NCI-H1436 treated with DMSO at 0.1 percent for 48 hours (cell line): ENCODE results near the gene CCSAP.
"Not testable (repeated sequence)": the region's sequence is repeated elsewhere in the genome, so short reads cannot be mapped to it uniquely, and the experiment has no call there.

Experiments used
- DNase-seq: peaks from one replicate; lab custom pipeline; 2025; lab: John Stamatoyannopoulos, UW

The CCSAP gene

DNA sequence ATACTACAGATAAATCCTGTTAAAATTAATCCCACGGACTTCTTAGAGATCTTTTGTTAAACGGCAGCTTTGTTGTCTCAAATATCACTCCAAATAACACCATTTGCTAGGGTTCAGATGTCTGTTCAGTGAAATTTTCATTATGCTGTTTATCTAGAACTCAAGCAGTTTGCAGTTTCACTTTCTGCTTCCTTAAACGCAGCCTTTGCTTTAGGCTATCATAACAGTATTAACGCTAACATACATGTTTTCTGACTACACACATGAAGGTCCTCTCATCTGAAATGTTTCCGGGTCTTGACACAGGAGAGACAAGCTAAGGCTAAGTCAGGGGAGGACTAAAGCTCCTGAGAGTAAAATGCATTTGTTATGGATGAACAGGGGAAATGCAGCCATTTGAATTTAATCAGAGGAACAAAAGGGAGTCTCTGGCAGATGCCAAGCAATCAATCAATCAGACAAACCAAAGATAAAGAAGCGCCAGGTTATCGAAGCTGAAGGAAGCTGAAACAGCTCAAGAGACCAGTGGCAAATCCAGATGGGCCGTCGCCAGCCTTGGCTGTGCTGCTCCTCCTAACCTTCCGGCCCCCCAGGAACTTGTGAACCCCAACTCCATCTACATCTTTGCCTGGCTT, 16.9 kb downstream of the CCSAP start:
- DNase-seq, result no peak

DNA sequence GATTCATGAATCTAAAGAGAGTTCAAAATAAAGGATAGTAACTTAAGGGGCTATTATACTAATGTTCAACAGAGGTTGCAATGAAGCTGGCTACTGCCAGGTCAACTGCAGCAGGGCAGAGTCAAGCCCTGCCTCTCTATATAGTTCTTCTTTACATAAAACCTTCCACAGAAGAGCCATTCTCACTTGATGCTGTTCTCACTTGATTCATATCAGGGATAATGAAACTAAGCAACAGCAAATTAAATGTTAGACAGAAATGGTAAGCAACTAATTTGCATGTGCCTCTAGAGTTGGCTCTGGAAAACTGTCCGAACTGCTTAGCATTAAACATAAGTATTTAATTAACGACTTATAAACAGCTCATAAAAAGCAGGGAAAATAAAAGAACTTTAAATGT, 17.4 kb downstream of the CCSAP start:
- DNase-seq, result no peak

DNA sequence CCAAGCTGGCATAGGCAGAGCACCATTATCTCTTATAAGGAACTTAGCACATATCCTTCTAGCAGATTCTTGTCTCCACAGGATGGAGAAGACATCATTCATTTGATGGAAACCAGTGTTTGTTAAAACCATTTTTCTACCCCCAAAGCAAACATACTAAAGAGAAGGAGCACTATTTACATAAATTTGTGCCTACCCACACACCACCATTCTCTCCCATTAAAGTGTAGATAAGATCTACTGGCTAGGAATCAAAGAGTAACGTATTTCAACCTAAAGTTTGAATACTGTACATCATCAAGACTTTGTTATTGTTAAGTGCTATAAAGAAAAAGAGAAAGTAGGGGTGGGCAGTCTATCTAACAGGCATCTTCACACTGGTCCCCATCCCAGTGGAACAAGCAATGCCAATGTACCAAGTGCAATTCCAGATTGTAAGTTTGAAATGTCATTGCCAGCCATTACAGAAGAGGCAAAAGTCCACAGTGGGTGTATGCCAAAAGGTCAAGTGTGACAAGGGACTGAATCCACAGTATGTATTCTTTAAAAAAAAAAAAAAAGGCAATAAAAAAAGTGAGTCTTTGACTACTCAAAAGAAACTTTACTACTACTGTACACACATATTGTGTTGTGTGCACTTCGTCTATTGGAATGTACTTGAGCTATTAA, 18.8 kb downstream of the CCSAP start:
- no peak for DNase-seq

DNA sequence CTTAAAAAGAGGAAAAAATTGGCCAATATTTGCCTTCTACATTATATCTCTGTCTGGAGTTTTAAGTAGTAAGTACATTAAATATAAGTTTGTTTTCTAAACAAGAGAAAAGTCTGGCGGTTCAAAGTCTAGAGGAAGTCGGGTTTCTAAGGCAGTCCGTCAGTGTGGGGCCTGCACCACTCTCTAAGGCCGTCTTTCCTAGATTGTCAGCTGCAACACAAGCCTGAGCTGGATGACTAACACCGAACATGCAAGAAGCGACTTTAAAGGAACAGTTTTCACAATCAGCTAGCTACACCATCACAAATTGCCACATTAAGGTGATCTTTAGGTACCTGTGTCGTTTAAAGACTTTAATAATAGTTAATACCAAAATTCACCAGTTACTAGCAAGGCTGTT, 19.6 kb downstream of the CCSAP start:
- no peak for DNase-seq

DNA sequence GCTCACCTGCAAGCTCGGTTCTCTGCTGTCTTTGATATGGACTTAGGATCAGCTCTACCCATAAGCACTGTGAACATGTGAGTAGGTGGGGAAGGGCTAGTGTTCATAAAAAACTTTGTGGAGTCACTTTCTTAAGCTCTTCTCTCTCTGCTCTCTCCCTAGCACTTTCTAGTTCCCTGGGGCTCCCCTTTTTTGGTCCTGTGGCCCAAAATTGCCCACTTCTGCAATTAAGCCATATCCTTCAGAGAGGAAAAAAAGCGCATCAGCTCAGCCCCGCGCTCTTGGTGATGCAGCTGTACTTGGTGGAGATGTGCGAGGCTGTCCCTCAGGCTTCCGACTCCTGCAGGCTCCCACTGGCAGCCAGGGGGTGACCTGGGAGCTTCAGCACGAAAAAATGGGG, 23.4 kb downstream of the CCSAP start:
- DNase-seq, result no peak

DNA sequence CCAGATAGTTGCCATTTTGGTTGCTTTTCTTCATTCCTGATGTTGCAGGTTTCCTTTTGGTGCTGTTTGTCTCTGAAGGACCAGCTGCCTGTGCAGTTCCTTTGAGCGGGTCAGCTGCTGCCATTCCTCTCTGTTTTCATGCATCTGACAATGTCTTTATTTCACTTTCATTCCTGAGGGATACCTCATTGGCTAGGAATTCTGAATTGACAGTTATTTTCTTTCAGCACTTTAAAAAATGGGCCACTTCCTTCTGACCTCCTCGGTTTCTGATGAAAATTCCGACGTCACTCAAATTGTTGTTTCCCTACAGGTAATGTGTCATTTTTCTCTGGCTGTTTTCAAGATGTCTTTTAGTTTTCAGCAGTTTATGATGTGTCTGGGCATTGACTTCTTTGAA, 24.8 kb downstream of the CCSAP start:
- no peak for DNase-seq

DNA sequence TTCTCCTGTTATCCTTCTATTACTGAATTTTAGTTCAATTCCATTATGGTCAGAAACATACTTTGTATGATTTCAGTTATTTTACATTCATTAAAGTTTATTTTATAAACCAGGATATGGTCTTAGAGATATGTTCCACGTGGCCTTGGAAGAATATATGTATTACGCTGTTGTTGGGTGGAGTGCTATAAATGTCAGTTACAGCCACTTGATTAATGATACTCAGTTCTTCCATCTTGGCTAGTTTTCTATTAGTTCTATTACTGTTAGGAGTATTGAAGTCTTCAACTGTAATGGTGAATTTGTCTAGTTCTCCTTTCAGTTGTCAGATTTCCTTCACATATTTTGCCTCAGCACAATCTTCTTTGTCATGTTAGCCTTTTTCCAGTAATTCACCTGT, 26.7 kb downstream of the CCSAP start:
- DNase-seq, result no peak

DNA sequence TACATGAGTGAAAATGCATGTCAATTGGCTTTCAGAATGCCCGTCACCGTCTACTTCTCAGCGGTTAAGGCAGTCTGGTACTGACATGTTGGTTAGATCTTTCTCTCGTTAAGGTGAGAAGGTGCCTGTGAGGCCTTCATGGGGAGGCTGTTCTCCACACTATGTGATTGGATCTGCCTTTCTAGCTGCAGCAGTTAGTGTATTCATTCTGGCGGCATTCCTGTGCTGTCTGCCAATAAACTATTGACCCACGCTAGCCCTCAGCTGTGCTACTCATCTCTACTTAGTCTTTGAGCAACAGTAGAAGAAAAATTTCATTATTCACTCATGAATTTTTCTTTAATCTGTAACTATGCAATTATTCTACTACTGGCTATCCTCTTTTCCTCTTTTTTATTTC, 32.0 kb downstream of the CCSAP start:
- no peak for DNase-seq

DNA sequence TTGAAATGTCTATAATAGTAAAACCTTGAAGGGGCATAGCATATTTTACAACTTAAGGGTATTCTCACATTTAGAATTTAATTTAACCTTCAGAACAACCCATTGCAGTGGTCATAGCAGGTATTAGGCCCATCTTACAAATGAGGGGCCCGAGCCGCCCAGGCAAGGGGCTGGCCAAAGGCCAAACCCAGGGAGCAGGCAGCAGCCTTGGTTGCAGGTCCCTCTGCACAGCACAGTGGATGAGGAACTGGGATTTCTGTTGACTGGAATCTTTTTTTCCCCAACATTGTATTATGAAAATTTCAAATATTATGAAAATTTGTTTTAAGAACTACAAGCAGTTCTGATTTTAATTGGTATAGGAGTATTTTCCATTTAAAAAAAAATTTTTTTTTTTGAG, 33.2 kb downstream of the CCSAP start:
- no peak for DNase-seq

DNA sequence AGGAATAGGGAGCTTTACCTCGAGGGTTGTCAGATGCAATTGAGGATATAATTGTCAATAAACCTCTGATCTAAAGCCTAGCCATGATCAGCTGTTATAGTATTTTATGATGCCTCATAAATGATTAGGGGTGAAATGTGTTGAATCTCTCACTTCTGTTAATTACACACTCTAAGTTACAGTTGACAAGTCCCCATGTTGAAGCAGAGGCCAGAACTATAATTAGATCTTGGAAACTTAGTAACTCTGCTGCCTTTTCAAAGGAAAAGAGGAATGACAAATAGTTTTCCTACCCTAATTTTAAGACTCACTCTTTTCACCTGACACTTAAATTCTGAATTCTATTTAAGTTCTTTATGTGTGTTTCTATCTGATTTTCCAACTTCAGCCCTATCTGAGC, 33.8 kb downstream of the CCSAP start:
- DNase-seq, result no peak

DNA sequence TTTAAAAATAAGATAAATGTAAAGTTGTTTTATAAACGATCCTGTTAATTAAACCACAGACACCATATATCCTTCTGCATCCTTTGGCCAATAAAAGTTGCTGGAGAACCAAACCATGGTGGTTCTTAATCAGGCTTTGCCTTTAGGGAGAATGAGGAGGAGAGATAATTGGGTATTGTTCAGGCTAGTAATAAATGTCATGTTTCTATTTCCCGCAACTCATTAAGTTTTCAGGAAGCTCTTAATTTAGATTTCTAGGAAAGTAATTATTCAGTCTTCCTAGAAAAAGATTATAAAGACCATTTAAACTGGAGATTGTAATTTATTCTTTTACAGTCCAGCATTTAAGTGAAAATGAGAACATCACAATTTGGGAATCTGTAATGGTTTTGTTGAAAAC, 37.5 kb downstream of the CCSAP start:
- no peak for DNase-seq

DNA sequence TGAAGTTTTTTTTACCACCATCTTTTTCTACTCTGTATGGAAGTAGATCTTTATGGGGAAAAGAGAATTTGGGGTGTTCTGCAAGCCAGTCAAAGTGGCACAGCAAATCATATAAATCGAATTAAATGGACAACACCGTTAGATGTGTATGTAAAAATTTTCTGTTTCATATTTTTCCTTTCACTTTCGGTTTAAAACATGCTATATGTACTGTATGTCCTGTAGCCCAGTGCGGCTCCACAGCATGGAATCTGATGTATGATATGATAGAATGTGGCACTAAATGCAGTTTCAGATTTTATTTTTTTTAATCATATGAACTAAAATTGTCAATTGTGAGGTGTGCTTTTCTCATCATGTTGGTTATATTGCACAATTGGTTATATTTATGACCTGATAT, 39.0 kb downstream of the CCSAP start:
- no peak for DNase-seq

DNA sequence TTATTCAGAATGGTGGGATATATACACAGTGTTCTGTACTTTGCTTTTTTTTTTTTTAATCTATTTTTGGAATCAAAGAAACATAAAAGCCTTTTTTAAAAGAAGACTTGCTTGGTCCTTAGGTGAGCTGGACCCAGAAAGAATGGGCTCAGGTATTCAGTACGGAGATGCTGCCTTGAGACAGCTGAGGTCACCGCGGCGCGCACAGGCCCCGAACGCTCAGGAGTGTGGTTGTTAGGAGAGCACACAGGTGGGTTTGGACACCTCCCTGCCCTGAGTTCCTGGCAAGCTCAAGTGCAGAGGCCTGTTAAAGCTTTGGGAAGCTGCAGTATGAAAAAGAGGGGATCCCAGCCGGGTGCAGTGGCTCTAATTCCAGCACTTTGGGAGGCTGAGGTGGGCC, 40.1 kb downstream of the CCSAP start:
- no peak for DNase-seq

DNA sequence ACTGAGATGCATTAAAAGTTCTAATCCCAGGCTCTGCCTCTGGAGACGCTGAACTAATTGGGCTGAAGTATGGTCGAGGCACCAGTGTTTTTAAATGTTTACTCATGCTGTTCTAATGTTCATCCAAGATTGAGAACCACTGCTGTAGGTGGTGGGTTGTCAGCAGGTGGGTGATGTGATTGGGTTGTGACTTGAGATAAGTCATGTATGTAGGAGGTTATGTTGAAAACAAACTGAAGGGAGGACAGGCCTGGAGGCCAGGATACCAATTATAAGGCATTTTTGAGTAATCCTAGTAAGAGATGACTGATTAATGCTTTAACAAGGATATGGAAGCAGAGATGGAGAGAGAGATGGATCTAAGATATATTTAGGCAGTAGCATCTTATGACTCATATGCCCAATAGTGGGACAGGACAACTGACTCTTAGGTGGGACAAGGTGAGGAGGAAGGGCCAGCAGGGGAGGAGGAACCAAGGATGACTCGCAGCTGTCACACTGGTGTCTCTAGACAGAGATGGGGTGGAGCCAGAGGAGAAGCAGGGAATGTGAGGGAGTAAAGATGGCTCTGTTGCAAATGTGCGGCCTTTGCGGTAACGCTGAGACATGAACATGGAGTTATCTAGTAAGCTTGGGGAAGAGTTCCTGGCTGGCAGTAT, 42.6 kb downstream of the CCSAP start:
- DNase-seq, result no peak

DNA sequence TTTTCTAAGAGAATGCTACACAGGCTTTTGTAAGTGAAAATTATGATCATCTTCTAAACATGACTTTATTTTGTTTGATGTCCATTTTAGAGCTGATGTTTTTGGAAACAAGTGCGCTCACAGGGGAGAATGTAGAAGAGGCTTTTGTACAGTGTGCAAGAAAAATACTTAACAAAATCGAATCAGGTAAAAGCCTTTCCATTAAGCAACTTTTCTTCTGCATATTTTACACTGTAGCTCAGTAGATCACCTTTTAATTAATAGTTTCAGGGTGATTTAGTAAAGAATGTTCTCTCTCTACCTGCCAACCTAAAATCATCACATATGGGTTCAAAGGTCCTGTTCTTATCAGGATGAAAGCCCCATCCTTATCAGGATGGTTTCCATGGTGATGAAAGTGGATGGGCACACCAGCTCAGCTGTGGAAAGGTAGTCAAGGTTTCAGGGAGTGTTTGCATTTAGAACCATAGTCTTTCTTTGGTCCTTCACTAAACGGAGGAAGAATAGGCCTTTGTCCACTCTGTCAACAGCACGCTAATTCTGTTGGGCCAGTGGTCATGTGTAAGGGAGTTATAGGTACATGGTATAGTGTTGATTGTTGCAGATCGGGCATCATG, 43.9 kb downstream of the CCSAP start:
- DNase-seq, result no peak

DNA sequence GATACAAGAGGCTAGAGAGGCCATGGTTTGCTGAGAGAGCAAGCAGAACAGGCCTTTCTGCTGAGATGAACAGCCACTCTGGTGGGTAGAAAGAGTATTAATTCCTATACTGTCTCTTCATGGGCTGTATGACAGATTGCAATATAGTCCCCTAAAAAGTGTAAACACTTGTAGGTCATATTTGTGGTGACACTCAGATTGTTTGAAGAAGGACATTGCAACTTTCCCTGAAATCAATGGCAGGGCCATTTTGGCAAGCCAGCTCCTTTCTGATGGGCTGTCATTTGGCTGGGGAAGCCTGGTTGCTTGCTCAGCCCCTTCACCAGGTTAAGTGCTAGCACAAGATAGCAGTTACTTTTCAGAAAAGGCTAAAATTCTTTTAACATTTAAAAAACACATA, 44.4 kb downstream of the CCSAP start:
- no peak for DNase-seq

DNA sequence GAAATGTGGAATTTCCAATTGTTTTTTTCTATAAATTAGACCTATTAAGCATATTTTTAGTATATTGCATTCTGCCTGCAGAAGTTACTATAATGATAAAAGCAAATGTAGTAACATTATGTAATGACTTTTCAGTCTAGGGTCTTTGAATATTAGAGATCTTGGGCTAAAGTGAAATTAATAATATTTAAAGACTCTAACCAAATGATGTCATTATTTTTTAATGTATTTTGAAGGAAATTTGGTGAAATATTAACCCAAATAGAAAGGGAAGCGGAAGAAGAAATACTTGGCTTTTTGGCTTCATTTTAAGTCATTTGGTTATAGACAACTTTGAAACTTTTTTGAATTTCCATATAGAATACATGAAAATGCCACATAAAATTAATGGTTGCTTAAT, 45.1 kb downstream of the CCSAP start:
- no peak for DNase-seq

DNA sequence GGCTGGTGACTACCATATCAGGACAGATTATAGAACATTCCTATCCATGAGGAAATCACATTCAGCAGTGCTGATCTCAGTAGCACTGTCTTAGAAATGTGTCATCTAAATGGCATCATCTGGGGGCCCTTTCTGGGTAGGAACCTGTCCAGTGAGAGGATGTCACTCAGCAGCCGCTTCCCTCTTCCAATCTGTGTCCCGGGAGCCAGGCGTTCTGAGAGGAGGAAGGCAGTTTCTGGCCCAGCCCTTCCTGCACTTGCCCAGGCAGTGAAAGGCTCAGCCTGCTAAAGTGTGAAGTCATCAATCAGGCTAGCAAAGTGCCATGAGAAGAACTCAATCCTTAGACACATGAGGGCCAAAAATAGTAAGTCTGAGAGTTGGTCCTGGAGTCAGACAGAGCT, 46.3 kb downstream of the CCSAP start:
- DNase-seq, result no peak

DNA sequence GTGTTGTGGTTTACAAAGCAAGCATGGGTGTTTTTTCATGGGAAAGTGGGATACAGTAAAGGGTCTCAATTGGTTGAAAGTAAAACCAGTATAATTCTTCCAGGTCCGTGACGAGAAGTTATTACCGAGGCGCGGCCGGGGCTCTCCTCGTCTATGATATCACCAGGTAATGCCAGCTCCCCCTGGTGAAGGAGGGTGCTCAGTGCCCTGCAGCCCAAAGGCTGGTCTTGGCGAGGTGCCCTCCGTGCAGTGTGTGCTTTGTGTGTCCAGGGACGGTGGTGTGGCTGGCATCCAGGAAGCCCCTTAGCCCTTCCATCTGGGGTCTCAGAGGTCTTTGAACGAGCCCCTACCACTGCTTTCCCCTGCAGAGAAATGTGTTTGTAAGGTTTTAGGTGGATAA, 47.1 kb downstream of the CCSAP start:
- no peak for DNase-seq

DNA sequence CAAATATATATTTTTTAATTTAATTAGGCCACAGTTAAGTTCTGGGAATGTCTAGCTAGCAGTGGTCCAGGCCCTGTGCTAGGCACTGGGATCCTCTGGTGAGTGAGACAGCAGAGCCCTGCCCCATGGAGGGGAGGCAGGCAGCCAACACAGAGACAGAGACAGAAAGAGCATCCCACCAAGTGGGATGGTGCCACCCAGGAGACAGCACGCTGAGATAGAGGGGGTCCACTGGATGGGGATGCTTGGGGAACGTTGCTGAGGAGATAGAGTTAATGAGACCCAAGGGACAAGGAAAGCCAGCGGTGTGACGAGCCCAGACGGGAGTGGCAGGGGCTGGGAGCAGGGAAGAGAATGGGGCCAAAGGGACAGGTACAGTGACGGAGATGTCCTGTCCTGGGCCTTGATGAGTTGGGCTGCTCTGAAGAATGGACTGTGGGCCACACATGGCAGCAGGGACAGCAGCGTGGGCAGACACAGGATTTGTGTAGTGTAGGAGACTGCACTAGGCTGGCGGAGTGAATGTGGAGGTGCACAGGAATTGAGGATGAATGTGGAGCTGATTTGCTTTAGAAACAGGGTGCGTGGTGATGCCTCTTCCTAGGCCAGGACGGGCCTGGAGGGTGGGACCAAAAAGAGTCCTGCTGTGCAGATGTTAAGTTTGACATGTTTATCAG, 49.2 kb downstream of the CCSAP start:
- DNase-seq, result no peak

DNA sequence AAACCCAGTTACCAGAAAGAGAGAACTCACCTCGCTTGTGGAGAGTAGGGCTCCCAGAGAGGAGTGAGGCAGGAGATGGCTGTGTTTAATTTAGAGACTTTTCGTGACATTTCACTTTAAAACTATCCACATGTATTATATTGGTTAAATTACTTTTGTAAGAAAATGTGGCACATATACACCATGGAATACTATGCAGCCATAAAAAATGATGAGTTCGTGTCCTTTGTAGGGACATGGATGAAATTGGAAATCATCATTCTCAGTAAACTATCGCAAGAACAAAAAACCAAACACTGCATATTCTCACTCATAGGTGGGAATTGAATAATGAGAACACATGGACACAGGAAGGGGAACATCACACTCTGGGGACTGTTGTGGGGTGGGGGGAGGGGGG, 51.2 kb downstream of the CCSAP start:
- not testable (repeated sequence) for DNase-seq

DNA sequence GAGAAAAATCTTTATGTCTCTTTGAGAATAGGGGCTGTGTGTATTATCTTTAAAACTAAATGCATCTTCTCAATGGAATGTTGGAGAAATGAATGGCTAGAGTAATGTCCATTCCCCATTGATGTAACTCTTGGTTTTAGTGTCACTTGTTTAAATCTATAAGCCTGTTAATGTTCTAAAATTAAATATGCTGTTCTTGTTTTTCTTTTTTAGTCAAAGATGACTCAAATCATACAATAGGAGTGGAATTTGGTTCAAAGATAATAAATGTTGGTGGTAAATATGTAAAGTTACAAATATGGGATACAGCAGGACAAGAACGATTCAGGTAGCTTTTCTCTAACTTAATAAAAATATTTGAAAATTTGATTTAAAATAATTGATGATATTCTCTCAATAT, 54.3 kb downstream of the CCSAP start:
- DNase-seq, result no peak

DNA sequence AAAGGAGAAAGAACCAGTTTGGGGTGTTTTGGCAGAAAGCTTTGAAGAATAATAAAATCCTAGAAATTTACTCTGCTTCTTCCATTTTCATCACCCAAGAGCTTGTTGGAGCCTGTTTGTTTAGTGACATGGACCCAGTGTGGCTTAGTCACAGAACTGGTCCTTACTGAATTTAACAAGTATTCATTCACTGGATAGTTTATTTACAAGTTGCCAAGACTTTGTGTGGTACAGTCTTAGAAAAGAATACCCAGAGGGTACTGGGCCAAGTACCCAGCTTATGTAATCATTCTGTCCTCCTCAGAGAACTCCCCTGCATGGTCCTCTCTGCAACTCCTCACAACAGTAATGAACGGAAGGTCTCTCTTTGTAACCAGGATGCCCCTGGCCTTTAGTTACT, 55.6 kb downstream of the CCSAP start:
- no peak for DNase-seq
